Endodermal cell (in vitro differentiated cells): ENCODE measurements around the gene PYGO2. TPM values are rescaled to one million over a fixed set of nuclear protein-coding genes. Genes with fewer than 3 reads are reported as not detected.
A peak's percentile ranks its signal among the peaks of the same experiment; 100 is the strongest.

Experiments
- DNase-seq: peaks from one replicate; pipeline ENCODE4 v3.0.0-alpha.2; 2017
- H3K27ac ChIP-seq: 2 replicates; pipeline ENCODE4 v1.5.1; 2013; ENCODE audit warnings: mild to moderate bottlenecking, low read depth, low read length, moderate library complexity
- H3K27me3 ChIP-seq: 2 replicates; pipeline ENCODE4 v1.6.1; 2013; ENCODE audit warnings: mild to moderate bottlenecking, low read length, moderate library complexity; ENCODE audit not compliant: insufficient read depth, control insufficient read depth, poor library complexity, severe bottlenecking
- H3K36me3 ChIP-seq: 2 replicates; pipeline ENCODE4 v1.7.0; 2013; ENCODE audit warnings: mild to moderate bottlenecking, low read length, moderate library complexity; ENCODE audit not compliant: control insufficient read depth, insufficient read depth
- H3K4me1 ChIP-seq: one replicate; pipeline ENCODE4 v1.7.0; 2013; ENCODE audit warnings: low read length; ENCODE audit not compliant: control insufficient read depth, insufficient read depth
- H3K4me3 ChIP-seq: 2 replicates; pipeline ENCODE4 v1.5.1; 2013; ENCODE audit warnings: mild to moderate bottlenecking, low read length, moderate library complexity
- H3K9ac ChIP-seq: 2 replicates; pipeline ENCODE4 v1.6.1; 2013; ENCODE audit warnings: mild to moderate bottlenecking, low read length, moderate library complexity; ENCODE audit not compliant: poor library complexity, severe bottlenecking; ENCODE audit errors: extremely low read depth
- H3K9me3 ChIP-seq: 2 replicates; pipeline ENCODE4 v1.6.1; 2013; ENCODE audit warnings: mild to moderate bottlenecking, low read length, moderate library complexity; ENCODE audit not compliant: control insufficient read depth
- H3K27ac Mint-ChIP-seq: 2 replicates; pipeline ENCODE4 v1.8.0; 2020; ENCODE audit warnings: mixed read lengths
- H3K27me3 Mint-ChIP-seq: 2 replicates; pipeline ENCODE4 v1.8.0; 2021; ENCODE audit warnings: mild to moderate bottlenecking, mixed read lengths; ENCODE audit not compliant: insufficient read depth
- H3K36me3 Mint-ChIP-seq: 2 replicates; pipeline ENCODE4 v1.8.0; 2020; ENCODE audit warnings: low read depth, mixed read lengths
- H3K4me1 Mint-ChIP-seq: 2 replicates; pipeline ENCODE4 v1.8.0; 2020; ENCODE audit warnings: mixed read lengths
- H3K4me3 Mint-ChIP-seq: 2 replicates; pipeline ENCODE4 v1.8.0; 2020; ENCODE audit warnings: mild to moderate bottlenecking, moderate library complexity, mixed read lengths
- H3K9me3 Mint-ChIP-seq: 2 replicates; pipeline ENCODE4 v1.8.0; 2020; ENCODE audit warnings: mild to moderate bottlenecking, mixed read lengths
- CTCF ChIP-seq: fragments of 200-600 bp; sonication (generic); conservative IDR thresholded peaks from 2 replicates; pipeline ENCODE4 v1.5.0; 2021; ENCODE audit warnings: antibody characterized with exemption, mild to moderate bottlenecking
- WGBS, 2 experiments: methylation state at CpG; one replicate each; pipeline versions ENCODE4 v1.1.5 to v1.1.7; 2013; ENCODE audit warnings: missing lambda C conversion rate in 2 of 2, mixed read lengths in 1 of 2; ENCODE audit not compliant: insufficient coverage in 1 of 2, insufficient read length in 1 of 2; 5-methylcytosine and 5-hydroxymethylcytosine counted together
- total RNA-seq, 2 donors: library from RNA; stranded (reverse); fragmentation: NEBNext Ultra II Directional in 1 of 2; extraction: Animal tissue kit (Norgen Biotek cat#: 25700) in 1 of 2; gene quantifications; 2 replicates in 1 of 2; 3 replicates in 1 of 2; pipeline ENCODE4 v1.2.1, GENCODE V29; 2021

The PYGO2 gene
- total RNA-seq, 2 donors from 2014 or later: 33.4 to 40.4 TPM

- Histone ChIP-seq H3K27me3 (no peaks in the 10 kb centered on the region), H3K9me3 (no peaks in the 10 kb centered on the region), H3K4me3 (no peak overlapping the region), H3K4me1 (no peaks in the 10 kb centered on the region), H3K27ac (no peak overlapping the region), H3K36me3 (peaks cover 13% of the 10 kb centered on the region), H3K9ac (no peak overlapping the region)
- Mint-ChIP-seq H3K36me3 (peaks cover 12% of the 10 kb centered on the region), H3K4me1 (peaks cover 7% of the 10 kb centered on the region), H3K27me3 (peaks cover 6% of the 10 kb centered on the region), H3K9me3 (no peaks in the 10 kb centered on the region), H3K4me3 (no peak overlapping the region), H3K27ac (peak overlapping the region; percentile 33)
- no peak for TF ChIP-seq CTCF
- WGBS, 2 experiments: 82 to 92% methylated on average over 1 of the region's 1 CpG
- DNase-seq: no peak
Observed at GRCh38 chr1:154994269-154994587, 32.6 kb upstream of the PYGO2 start.

- no peak for TF ChIP-seq CTCF
- H3K4me3 ChIP-seq: no peak within 1 kb of the TSS
- Mint-ChIP-seq H3K9me3 (no peaks in the 10 kb centered on the region), H3K27ac (peak within 1 kb of the TSS; percentile 33), H3K4me1 (peaks cover 5% of the 10 kb centered on the region), H3K4me3 (no peak within 1 kb of the TSS), H3K27me3 (peaks cover 3% of the 10 kb centered on the region), H3K36me3 (peaks cover 16% of the 10 kb centered on the region)
- H3K27ac ChIP-seq: peak within 1 kb of the TSS; percentile 18
- no peaks in the 10 kb centered on the region for H3K27me3 ChIP-seq
- WGBS, 2 experiments: 90 to 100% methylated on average over 5 to 8 of the region's 8 CpGs
- no peak within 1 kb of the TSS for H3K9ac ChIP-seq
- H3K4me1 ChIP-seq: no peaks in the 10 kb centered on the region
- H3K9me3 ChIP-seq: no peaks in the 10 kb centered on the region
- peaks cover 18% of the 10 kb centered on the region for H3K36me3 ChIP-seq
- no peak for DNase-seq
Observed at GRCh38 chr1:154993572-154994268, 32.1 kb upstream of the PYGO2 start, which contains the start of gene LENEP. TSS of gene LENEP (plus strand) at chr1:154993586. CDS start at chr1:154993608, 22 bp downstream.

GRCh38 chr1:154992721-154993571 lies 31.4 kb upstream of the PYGO2 start:
- Histone ChIP-seq H3K4me3 (no peak overlapping the region), H3K27ac (peak overlapping the region; percentile 18), H3K9me3 (no peaks in the 10 kb centered on the region), H3K9ac (no peak overlapping the region), H3K36me3 (peaks cover 25% of the 10 kb centered on the region), H3K4me1 (no peaks in the 10 kb centered on the region), H3K27me3 (no peaks in the 10 kb centered on the region)
- no peak overlapping the region for H3K27ac Mint-ChIP-seq
- peaks cover 4% of the 10 kb centered on the region for H3K4me1 Mint-ChIP-seq
- no peak overlapping the region for H3K4me3 Mint-ChIP-seq
- peaks cover 3% of the 10 kb centered on the region for H3K27me3 Mint-ChIP-seq
- WGBS, 2 experiments: 94 to 97% methylated on average over 6 to 14 of the region's 14 CpGs
- no peaks in the 10 kb centered on the region for H3K9me3 Mint-ChIP-seq
- peak; percentile 59 for TF ChIP-seq CTCF
- H3K36me3 Mint-ChIP-seq: peaks cover 23% of the 10 kb centered on the region
- DNase-seq: peak; percentile 73
